Esophagus (tissue), 2 donors: ENCODE results near the gene RAF1. TPM values are rescaled to one million over a fixed set of nuclear protein-coding genes. Genes with fewer than 3 reads are reported as not detected.
"Not testable (repeated sequence)": the region's sequence is repeated elsewhere in the genome, so short reads cannot be mapped to it uniquely, and the experiment has no call there.

ENCODE experiments used
- H3K27ac ChIP-seq, 2 donors: one replicate each; pipeline ENCODE4 v1.5.1; 2013; ENCODE audit warnings: low read depth in 2 of 2, mild to moderate bottlenecking in 2 of 2, inconsistent platforms in 1 of 2, low read length in 1 of 2, moderate library complexity in 1 of 2
- H3K27me3 ChIP-seq, 2 donors: one replicate each; pipeline ENCODE4 v1.6.1; 2013; ENCODE audit warnings: low read length in 2 of 2, control low read depth in 1 of 2, mild to moderate bottlenecking in 1 of 2; ENCODE audit not compliant: insufficient read depth in 2 of 2, control insufficient read depth in 1 of 2
- H3K36me3 ChIP-seq, 2 donors: one replicate each; pipeline ENCODE4 v1.6.1; 2013; ENCODE audit warnings: low read length in 1 of 2; ENCODE audit not compliant: control insufficient read depth in 2 of 2, insufficient read depth in 2 of 2
- H3K4me1 ChIP-seq, 2 donors: one replicate each; pipeline ENCODE4 v1.6.1; 2013; ENCODE audit warnings: low read length in 1 of 2; ENCODE audit not compliant: control insufficient read depth in 2 of 2, insufficient read depth in 2 of 2
- H3K4me3 ChIP-seq, 2 donors: one replicate each; pipeline ENCODE4 v1.5.1; 2013; ENCODE audit warnings: low read length in 2 of 2, mild to moderate bottlenecking in 2 of 2, low read depth in 1 of 2, moderate library complexity in 1 of 2
- H3K9me3 ChIP-seq, 2 donors: one replicate each; pipeline ENCODE4 v1.6.1; 2013; ENCODE audit warnings: mild to moderate bottlenecking in 2 of 2, low read depth in 1 of 2, low read length in 1 of 2, moderate library complexity in 1 of 2; ENCODE audit not compliant: control insufficient read depth in 2 of 2, insufficient read depth in 1 of 2
- WGBS, 2 donors: extraction: QIAGEN DNeasy Blood & Tissue Kit; methylation state at CpG; one replicate each; pipeline ENCODE4 v1.1.7; 2013; 5-methylcytosine and 5-hydroxymethylcytosine counted together
- polyA plus RNA-seq, 2 donors: library from polyadenylated mRNA; stranded (reverse); fragments of 200-250 nt; gene quantifications; one replicate each; pipeline ENCODE4 v1.2.3, GENCODE V29; 2013
- donor health status: healthy with polysubstance abuse.
- donor health status: Bipolar disorder and iron deficiency.

The RAF1 gene
- polyA plus RNA-seq, 2 donors = 52.3 to 65.3 TPM

GRCh38 chr3:12653747-12654146, 10.2 kb downstream of the RAF1 start:
- H3K36me3 ChIP-seq = no peaks in the 10 kb centered on the region
- no peaks in the 10 kb centered on the region for H3K27me3 ChIP-seq
- no peaks in the 10 kb centered on the region for H3K9me3 ChIP-seq
- no peak overlapping the region for H3K4me3 ChIP-seq
- 67 to 79% methylated on average over 4 of the region's 4 CpGs for WGBS, 2 donors
- H3K4me1 ChIP-seq = peaks cover 0 to 2% of the 10 kb centered on the region in 2 donors
- H3K27ac ChIP-seq = no peak overlapping the region

GRCh38 chr3:12648384-12648959, 15.4 kb downstream of the RAF1 start:
- peaks cover 0 to 2% of the 10 kb centered on the region in 2 donors for H3K4me1 ChIP-seq
- no peaks in the 10 kb centered on the region for H3K36me3 ChIP-seq
- H3K4me3 ChIP-seq = no peak overlapping the region
- no peaks in the 10 kb centered on the region for H3K27me3 ChIP-seq
- 88 to 91% methylated on average over 12 of the region's 12 CpGs for WGBS, 2 donors
- no peak overlapping the region for H3K27ac ChIP-seq
- no peaks in the 10 kb centered on the region for H3K9me3 ChIP-seq

- no peaks in the 10 kb centered on the region for H3K9me3 ChIP-seq
- 59 to 62% methylated on average over 6 of the region's 6 CpGs for WGBS, 2 donors
- H3K27ac ChIP-seq = peak overlapping the region in 1 of 2 donors; percentile 16
- no peaks in the 10 kb centered on the region for H3K36me3 ChIP-seq
- no peaks in the 10 kb centered on the region for H3K27me3 ChIP-seq
- H3K4me1 ChIP-seq = peaks cover 2% of the 10 kb centered on the region in 2 donors
- no peak overlapping the region for H3K4me3 ChIP-seq
Measured at GRCh38 chr3:12644331-12644937, 19.5 kb downstream of the RAF1 start.

GRCh38 chr3:12643724-12644123, 20.2 kb downstream of the RAF1 start:
- WGBS, 2 donors = 0% methylated on average over 1 of the region's 1 CpG
- no peak overlapping the region for H3K4me3 ChIP-seq
- H3K4me1 ChIP-seq = peaks cover 0 to 2% of the 10 kb centered on the region in 2 donors
- no peaks in the 10 kb centered on the region for H3K9me3 ChIP-seq
- no peaks in the 10 kb centered on the region for H3K27me3 ChIP-seq
- no peak overlapping the region for H3K27ac ChIP-seq
- H3K36me3 ChIP-seq = no peaks in the 10 kb centered on the region

DNA sequence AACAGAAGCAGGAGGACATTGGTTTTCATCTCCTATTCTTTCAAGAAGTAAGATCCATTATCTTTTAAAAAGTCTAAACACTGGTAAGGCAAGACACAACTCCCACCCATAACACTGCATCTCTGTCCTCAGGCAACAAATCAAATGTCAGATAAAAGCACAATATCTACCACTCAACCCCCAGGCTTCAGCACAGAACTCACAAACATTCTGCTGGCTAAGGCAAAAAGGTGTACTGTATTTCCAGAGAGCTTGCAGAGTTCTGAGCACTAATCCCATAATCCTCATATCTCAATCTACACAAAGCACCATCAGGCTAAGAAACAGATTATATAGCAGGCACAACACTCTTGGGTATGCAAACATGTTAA, 20.9 kb downstream of the RAF1 start:
- no peak overlapping the region for H3K27ac ChIP-seq
- H3K27me3 ChIP-seq = no peaks in the 10 kb centered on the region
- no peaks in the 10 kb centered on the region for H3K36me3 ChIP-seq
- H3K9me3 ChIP-seq = no peaks in the 10 kb centered on the region
- no peak overlapping the region for H3K4me3 ChIP-seq
- peaks cover 0 to 2% of the 10 kb centered on the region in 2 donors for H3K4me1 ChIP-seq

GRCh38 chr3:12640853-12641252, 23.1 kb downstream of the RAF1 start:
- not testable (repeated sequence) for H3K4me1 ChIP-seq, H3K27ac ChIP-seq, H3K4me3 ChIP-seq, H3K36me3 ChIP-seq, H3K27me3 ChIP-seq, H3K9me3 ChIP-seq
- 93 to 94% methylated on average over 5 of the region's 5 CpGs for WGBS, 2 donors

DNA sequence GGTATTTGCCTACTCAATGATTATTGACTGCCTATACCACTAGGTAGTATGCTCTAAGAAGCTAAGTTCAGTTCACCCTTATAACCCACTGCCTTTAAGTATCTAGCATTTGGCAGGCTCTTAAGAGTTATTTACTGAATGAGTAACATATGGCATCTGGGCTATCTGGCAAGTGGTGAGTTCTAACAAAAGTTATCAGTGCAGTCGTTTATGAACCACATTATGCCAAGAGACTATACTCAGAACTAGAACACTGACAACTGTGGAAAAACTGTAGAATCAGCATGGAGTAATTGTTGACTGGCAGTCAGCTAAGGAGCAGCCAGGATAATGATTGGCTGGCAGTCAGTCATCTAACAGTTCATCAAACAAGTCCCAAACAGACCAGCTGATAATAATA, 25.8 kb downstream of the RAF1 start:
- H3K27me3 ChIP-seq = no peaks in the 10 kb centered on the region
- H3K9me3 ChIP-seq = no peaks in the 10 kb centered on the region
- H3K27ac ChIP-seq = no peak overlapping the region
- no peaks in the 10 kb centered on the region for H3K36me3 ChIP-seq
- peaks cover 0 to 2% of the 10 kb centered on the region in 2 donors for H3K4me1 ChIP-seq
- 10 to 24% methylated on average over 1 of the region's 1 CpG for WGBS, 2 donors
- no peak overlapping the region for H3K4me3 ChIP-seq

GRCh38 chr3:12633108-12633507, 30.8 kb downstream of the RAF1 start:
- Histone ChIP-seq H3K27me3 (no peaks in the 10 kb centered on the region), H3K4me1 (no peaks in the 10 kb centered on the region), H3K4me3 (no peak overlapping the region), H3K36me3 (no peaks in the 10 kb centered on the region), H3K9me3 (no peaks in the 10 kb centered on the region), H3K27ac (no peak overlapping the region)
- WGBS, 2 donors = 89 to 90% methylated on average over 4 of the region's 4 CpGs

- H3K27me3 ChIP-seq = no peaks in the 10 kb centered on the region
- WGBS, 2 donors = 91 to 92% methylated on average over 2 of the region's 2 CpGs
- no peak overlapping the region for H3K4me3 ChIP-seq
- no peaks in the 10 kb centered on the region for H3K9me3 ChIP-seq
- H3K27ac ChIP-seq = no peak overlapping the region
- H3K36me3 ChIP-seq = no peaks in the 10 kb centered on the region
- H3K4me1 ChIP-seq = no peaks in the 10 kb centered on the region
Measured at GRCh38 chr3:12632523-12632922, 31.4 kb downstream of the RAF1 start.

DNA sequence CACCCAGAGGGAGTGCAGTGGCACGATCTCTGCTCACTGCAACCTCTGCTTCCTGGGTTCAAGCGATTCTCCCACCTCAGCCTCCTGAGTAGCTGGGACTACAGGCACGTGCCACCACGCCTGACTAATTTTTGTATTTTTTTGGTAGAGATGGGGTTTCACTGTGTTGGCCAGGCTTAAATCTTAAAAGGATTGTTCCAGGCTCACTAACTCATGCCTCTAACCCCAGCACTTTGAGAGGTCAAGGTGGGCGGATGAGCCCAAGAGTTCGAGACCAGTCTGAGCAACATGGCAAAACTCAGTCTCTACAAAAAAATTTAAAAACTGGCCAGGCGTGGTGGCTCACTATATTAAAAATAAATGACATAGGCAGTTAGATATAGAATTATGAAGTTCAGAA, 33.1 kb downstream of the RAF1 start:
- not testable (repeated sequence) for H3K9me3 ChIP-seq, H3K27me3 ChIP-seq, H3K27ac ChIP-seq, H3K4me3 ChIP-seq, H3K4me1 ChIP-seq, H3K36me3 ChIP-seq
- WGBS, 2 donors = 92 to 95% methylated on average over 7 of the region's 7 CpGs
